Left hindlimb (tissue), 1 donor: ENCODE measurements around the gene CEP192.
"Not testable (repeated sequence)": the region's sequence is repeated elsewhere in the genome, so short reads cannot be mapped to it uniquely, and the experiment has no call there.

ENCODE experiments used
- DNase-seq: peaks from one replicate; pipeline ENCODE4 v3.0.0-alpha.2; 2018

Gene CEP192

DNA sequence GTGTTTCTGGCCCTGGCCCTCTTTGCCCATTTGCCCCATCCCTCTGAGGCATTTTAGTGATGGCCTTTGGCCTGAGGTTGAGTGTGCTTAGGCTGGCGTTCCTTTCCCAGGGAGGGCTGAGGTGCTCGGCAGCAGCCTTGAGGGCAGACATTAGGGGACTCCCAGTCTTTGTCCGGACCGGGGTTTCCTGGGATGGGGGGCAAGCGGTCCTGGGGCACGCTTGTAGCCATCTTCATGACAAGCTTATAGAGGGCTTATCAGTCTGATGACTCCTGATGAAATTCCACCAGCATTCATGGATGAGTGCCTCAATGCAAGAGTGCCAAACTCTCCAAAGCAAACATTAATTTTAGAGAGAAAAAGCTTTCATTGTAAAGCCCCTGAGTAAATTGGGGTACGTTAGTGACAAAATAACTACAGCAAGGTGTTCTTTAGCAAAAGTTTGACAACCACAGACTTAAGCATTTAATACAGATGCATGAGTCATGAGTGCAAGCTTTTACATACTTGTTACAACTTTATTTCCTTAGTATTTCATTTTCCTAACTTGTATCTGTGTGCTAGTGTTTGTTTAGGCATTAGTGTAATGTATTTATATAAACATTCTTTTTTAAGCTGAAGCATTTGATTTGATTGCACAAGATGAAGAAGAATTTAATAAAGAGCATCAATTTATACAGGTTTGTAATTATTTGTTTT is 45.6 kb downstream of the CEP192 start:
- DNase-seq, result no peak

DNA sequence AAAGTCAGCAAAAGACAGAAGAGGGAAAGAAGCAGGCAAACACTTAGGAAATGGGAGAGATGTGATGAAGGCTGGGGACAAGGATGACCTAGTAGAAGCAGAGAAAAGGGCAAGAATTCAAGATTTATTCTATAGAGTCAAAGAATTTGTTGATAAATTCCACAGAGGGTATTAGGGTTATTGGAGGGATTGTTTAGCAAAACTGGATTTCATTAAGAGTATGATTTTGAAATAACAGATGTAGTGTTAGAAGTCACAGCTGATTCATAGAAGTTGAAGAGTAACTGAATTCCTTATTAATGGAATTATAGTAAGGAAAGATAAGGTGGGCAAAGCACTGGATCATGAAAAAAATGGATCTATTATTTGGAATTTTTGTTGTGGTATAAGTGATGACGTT is 48.6 kb downstream of the CEP192 start:
- no peak for DNase-seq

DNA sequence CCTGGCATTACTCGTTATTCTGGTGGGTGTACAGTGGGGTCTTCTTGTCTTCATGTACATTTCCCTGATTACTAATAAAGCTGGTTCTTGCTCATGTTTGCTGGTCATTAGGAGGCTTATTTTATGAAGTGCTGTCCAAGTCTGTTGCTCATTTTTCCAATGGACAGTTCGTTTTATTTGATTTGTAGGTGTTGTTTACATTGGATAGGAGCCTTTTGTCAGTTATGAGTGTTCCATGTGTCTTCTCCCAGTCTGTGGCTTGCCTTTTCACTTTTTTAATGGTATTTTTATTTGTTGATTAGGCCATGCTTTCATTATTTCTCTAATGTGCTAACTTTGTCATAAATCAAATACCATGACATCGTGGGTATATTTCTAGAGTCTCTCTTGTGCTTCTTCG is 51.9 kb downstream of the CEP192 start:
- no peak for DNase-seq

DNA sequence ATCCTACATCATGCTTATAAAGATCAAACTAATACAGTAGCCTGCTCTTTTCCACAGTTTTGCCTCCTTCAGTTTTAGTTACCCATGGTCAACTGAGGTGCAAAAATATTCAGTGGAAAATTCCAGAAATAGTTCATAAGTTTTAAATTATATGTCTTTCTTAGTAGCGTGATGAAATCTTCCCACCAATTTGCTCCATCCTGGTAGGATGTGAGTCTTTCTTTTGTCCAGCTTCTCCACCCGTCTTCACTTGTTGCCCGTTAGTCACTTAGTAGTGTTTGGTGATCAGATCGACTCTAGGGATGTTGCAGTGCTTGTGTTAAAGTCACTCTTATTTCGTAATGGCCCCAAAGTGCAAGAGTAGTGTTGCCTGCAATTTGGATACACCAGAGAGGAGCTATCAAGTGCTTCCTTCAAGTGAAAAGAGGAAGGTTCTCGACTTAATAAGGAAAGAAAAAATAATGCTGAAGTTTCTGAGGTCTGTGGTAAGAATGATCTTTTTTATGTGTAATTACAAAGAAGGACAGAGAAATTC is 57.0 kb downstream of the CEP192 start:
- DNase-seq, result no peak

DNA sequence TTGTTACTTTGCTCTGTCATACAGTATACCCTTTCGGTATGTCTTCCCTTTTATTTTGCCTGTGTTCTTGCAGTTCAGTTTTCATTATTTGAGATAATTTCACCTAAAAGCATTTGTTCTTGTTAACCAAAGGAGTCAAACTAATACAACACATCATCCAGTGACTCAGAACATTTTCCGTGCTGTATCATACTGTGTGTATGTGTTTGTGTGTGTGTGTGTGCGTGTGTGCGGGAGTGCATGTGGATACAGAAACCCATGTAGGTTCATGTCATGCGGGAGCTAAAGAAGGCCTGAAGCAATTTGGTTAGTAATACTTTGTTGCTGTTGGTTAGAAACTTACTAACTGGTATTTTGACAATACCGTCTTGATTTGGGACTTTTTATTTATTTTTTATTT is 60.0 kb downstream of the CEP192 start:
- DNase-seq, result no peak

DNA sequence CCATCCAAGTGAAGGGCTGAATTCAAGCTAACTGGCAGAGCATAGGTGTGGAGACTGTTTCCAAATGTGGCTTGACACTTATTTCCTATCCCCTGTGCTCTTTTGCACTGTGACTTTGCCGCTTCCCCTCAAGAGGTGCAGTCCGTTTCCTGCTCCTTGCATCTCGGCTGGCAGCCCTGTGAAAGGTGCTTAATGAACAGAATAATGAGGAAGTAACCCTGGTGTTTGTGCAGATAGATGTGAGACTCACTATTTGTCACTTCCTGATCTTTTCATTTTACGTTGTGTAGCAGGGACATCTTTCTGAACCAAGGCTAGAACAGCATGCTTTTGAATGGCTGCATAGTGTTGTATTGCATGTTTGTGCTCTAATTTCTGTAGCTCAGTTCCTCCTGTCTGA is 60.8 kb downstream of the CEP192 start:
- no peak for DNase-seq

DNA sequence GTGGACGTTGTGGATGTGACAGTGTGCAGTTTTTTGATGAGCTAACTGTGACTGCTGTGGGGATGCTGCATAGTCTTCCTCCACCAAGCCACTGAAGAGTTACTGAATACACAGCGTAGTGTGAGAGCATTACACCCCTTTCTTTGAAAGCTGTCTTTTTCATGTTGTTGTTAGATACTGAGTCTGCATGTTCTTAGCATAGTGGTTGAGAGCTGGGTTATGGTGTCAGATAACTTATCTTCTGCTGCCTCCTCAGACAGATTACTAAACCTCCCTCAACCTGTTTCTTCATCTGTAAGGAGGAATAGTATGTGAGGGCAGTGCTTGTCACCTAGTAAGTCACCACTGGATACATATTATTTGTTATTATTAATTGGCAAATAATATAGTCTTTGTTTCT is 63.2 kb downstream of the CEP192 start:
- DNase-seq, result no peak

DNA sequence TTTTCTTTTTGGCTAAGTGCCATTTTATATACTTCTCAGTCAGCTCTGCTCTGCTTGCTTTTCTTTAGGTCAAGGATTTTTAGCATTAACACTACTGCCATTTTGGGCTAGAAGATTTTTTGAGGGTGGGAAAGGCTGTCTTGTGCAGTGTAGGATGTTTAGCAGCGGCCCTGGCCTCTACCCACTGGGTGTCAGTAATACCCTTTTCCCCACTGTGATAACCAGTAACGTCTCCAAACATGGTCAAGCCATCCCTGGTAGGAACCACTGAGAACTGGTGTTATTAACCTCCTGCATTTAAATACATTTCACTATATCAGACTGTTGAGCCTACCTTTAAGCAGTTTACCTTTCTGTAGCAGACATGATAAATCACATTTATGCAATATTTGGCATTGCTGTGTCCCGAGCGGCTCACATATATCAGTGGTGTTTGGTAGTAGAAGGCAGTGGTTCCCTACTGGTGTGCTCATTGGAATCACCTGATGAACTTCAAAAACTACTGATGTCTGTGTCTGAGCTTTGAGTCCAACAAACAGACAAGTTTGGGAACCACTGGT is 70.5 kb downstream of the CEP192 start:
- DNase-seq, result no peak

DNA sequence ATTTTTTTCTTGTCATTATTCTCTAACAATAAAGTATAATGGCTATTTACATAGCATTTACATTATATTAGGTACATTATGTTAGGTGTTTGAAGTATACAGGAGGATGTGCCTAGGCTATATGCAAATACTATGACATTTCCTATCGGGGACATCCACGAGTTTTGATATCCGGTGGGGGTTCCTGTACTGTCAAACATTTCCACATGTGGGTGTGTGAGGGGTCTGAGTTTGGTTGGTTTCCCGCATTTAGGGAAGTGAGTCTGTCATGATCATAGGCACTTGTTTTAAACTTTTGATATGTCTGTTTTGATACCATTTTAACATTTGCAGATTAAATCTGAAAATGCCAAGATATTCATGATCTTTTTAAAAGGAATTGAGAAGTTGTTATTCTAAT is 76.0 kb downstream of the CEP192 start:
- DNase-seq, result no peak

DNA sequence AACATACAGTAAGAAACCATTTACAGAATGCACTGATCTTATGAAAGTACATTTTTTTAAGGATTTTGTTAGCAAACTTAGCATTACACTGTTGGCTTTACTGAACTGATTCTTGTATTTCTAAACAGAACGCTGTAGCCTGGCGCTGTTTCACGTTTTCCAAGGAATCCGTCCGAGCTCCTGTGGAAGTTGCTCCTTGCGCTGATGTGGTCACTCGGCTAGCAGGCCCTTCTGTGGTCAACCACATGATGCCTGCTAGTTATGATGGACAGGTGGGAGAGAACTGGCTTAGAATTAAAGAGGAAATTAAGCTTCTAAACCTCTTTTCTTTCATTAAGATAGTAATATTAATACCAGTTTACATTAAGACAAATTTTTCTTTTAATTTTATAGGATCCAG is 76.8 kb downstream of the CEP192 start:
- DNase-seq, result no peak

DNA sequence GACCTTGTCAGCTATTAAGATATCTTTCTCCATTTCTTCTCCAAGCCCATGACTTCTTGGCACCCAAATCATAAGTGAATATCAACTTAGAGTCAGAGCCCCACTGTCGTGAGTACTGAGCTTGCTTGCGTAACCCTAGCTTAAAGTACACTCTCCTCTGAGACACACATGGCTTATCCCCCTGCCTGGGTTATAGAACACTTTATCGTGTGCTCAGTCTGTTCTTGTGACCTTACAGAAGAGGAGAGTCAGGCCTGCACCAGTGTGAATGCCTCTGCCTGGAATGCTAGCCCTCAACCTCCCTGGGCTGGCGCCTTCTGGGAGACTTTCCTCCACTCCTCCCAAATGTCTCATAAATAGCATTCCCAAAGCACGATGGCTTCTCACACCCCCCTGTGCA is 79.3 kb downstream of the CEP192 start:
- DNase-seq, result no peak

DNA sequence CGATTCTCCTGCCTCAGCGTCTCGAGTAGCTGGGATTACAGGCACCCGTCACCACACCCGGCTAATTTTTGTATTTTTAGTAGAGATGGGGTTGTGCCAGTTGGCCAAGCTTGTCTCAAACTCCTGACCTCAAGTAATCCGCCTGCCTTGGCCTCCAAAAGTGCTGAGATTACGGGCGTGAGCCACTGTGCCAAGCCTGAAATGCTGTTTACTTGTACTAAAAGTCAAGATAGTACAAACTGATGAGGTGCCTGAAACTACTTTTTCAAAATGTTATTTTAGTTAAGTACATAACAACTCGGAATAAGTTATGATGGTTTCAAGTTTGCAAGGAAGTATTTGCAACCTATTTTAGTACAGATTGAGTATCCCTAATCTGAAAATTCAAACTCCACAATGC is 85.7 kb downstream of the CEP192 start:
- DNase-seq, result no peak

DNA sequence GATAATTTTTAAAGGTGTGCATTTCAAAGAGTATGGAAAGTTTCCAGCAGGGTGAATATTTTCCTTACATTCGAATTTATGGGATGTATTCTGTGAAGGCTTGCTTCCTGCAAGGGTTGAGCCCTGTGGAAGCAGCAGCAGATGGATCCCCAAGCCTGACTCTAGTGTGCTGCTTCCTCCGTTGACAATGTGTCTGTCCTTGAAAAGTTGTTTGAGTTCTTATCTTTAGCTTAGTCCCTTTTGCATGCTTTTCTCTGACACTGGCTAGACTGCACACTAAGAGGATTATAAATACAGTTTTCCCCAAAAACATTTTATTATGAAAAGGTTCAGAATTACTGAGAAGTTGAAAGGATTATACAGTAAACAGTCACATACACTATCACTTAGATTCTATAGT is 86.3 kb downstream of the CEP192 start:
- DNase-seq, result no peak

DNA sequence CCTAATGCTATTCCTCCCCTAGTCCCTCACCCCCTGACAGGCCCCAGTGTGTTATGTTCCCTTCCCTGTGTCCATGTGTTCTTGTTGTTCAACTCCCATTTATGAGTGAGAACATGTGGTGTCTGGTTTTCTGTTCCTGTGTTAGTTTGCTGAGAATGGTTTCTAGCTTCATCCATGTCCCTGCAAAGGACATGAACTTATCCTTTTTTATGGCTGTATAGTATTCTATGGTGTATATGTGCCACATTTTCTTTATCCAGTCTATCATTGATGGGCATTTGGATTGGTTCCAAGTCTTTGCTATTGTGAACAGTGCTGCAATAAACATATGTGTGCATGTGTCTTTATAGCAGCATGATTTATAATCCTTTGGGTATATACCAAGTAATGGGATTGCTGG is 86.9 kb downstream of the CEP192 start:
- DNase-seq, result not testable (repeated sequence)

DNA sequence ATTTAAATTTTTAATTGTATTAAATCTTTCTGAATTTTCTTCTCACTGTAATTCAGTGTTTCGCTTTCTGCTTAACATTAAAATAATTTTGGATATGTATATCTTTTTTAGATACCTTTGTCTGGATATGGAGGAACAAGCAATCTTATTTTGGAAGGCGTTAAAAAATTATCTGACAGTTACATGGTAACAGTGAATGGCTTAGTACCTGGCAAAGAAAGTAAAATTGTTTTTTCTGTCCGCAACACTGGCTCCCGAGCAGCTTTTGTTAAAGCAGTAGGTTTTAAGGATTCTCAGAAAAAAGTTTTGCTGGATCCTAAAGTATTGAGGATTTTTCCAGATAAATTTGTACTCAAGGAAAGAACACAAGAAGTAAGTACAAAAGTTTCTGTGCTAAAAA is 95.7 kb downstream of the CEP192 start:
- no peak for DNase-seq

DNA sequence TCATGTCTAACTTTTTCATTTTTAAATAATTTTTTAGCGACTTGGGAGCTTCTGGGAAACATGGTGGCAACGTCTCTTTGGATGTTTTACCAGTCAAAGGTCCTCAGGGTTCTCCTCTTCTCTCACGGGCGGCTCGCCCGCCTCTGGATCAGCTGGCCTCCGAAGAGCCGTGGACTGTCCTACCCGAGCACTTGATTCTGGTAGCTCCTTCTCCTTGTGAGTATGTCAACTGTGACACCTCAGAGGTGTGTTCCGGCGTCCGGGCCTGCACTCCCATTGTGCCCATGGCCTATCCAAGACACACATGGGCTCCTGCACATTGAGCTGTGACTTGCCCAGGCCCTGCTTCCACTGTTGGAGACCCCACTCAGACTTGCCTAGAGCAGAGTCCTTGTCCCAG is 104.3 kb downstream of the CEP192 start:
- DNase-seq, result no peak

DNA sequence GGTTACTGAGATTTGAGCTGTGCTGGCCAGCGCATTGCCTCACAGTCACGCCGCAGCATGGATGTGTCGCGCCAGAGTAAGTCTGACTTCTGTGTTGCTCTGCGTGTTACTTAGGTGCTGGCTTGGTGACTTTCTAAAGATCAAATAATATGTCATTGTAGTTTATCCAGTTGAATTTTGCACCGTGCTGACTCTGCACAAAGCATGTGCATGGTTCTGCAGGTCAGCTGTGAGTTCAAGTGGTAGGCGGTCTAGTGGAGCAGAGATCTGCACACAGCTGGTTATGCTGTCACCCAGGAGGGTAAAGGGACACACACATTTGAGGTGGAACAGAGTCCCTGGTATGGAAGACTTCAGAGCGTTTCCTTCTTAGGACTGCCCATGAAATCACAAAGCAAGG is 105.1 kb downstream of the CEP192 start:
- no peak for DNase-seq

DNA sequence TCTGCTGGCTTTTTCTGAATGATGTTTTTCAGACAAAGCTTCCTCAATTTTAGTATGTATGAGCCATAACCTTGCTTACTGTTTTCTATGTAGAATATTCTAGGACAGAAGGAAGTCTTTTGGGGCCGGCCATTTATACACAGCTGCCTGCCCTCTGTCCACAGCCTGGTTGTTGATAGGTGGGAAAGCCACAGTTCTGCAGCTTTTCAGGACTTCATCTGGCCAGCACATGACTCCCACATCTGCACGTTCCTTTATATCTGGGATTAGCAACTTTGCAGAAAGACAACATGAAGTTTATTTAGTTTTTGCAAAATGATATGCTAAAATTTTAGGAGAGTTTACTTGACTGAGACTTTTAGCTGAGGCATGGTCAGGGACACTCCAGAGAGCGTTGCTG is 105.6 kb downstream of the CEP192 start:
- no peak for DNase-seq

DNA sequence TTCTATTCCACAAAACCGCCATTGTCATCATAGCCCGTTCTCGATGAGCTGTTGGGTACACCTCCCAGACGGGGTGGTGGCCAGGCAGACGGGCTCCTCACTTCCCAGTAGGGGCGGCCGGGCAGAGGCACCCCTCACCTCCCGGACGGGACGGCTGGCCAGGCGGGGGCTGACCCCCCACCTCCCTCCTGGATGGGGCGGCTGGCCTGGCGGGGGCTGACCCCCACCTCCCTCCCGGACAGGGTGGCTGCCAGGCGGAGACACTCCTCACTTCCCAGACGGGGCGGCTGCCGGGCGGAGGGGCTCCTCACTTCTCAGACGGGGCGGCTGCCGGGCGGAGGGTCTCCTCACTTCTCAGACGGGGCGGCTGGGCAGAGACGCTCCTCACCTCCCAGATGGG is 106.9 kb downstream of the CEP192 start:
- not testable (repeated sequence) for DNase-seq

DNA sequence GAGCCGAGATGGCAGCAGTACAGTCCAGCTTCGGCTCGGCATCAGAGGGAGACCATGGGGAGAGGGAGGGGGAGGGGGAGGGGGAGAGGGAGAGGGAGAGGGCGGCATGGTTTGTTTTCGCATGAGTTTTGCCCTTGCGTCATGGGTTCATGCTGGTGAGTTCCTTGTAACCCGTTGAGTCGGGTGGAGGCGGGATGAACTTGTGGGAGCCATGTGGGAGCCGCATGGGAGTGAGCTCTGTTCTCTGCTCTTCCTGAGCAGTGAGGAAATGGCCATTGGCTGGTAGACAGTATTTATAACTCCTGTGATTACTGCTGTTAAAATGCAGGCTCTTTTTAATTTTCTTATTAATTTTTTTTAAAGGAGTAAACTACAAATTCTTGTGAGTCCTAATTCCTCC is 108.0 kb downstream of the CEP192 start:
- no peak for DNase-seq

DNA sequence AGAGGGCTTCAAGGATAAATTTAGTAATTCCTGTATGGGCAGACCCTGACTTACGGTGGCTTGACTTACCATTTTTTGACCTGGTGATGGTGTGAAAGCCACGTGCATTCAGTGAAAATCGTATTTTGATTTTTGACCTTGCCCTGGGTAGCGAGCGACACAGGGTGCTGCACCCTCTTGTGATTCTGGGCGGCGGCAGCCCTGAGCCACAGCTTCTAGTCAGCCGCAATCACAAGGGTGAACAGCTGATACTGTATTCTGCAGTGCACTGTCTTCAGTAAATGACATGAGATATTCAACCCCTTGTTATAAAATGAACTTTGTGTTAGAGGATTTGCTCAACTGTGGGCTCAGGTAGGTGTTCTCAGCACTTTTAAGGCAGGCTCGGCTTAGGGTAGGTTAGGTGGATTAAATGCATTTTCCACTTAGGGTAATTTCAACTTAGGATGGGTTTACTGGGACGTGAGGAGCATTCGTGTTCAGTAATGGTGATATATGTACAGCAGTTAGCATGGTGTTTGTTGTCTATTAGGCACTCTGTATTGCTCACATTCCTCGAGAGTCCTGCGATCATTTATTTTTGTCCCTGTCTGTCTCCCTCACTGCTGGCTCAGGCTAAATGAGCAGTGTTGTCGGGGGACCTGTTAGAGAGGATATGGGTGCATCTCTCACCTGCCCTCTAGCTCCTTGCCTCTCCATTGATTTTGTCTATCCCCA is 109.9 kb downstream of the CEP192 start:
- DNase-seq, result no peak

DNA sequence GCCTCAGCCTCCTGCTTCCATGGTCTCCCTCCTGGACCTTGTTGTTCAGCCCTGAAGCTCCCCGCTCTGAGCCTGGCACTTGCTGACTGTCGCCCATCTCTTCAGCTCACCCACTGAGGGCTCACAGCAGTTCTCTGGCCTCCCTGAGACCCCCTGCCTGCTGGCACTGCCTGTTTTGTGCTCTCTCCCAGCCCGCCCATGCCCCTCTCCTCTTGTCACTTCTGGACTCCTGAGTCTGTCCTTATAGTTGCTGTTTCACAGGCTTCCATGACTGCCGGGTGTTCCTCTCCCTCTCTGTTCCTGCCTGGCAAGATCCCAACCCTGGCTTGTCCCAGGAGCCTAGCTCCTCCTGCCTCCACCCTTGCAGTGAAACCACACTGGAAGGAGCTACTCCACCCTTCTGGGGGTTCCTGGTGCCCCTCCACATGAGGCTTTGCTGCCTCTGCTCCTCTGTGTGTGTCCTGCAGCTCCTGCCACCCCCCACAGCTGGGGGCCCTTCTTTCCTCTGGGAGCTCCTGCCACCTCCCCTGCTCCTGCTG is 110.6 kb downstream of the CEP192 start:
- no peak for DNase-seq

DNA sequence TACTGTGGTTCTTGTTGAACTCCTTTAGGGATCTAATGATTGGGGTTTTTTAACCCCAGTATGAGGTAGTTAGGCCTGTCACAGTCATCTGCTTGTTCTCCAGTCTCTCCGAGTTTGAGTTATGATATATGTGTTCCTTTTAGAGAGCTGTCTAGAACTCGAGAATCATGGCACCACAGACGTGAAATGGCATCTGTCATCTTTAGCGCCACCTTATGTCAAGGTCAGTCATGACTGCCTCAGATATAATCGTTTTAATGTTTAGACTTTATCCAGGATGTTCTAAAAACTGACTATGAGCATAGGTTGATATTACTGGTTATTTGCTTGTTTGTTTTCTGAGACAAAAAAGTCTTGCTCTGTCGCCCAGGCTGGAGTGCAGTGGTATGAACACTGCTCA is 112.2 kb downstream of the CEP192 start:
- DNase-seq, result no peak

DNA sequence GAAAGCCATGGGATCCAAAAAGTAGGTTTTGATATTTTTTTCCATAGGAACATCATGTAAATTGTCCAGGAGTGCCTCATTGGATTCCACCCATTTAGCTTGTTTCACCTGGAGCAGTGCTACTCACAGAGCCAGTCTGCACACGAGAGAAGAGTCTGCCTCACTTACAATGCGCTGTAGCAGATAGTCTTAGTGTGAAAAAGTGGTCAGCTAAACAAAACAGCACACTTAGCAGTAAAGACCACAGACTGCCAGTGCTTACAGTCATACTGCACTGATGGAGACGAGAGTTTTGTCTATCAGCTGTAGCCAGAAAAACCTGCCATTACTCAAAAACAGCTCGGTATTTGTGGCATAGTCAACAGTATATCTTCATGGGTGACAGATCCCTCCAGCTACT is 113.9 kb downstream of the CEP192 start:
- DNase-seq, result no peak
